Measurements from ENCODE around the gene TMEM91.

DNA sequence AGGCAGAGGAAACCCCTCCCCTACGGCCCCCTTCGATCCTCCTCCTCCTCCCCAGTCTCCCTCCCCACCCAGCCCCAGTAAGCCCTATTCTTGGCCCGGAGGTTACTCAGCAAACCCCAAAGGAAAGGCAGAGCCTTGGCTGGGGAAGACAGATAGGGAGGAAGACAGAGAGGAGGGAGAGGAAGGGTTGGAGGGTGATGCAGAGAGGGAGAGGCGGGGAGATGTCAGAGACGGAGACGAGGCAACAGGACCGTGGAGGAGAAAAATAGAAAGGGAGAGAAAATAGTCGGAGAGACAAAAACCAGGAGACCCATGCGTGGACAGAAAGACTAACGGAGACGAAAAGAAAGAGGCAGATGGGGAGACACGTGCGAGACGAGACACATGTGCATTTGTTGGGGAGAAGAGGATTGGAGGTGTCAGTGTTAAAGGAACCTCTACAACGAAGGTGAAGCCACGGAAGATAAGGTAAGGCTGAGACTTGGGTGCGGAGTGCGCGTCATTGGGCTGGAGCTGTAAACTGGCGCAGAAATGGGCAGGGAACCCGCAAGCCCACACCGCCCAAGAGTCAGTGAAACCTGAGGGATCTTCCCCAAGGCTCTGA is 25.5 kb upstream of the TMEM91 start:
- TF ChIP-seq MAX (IDR thresholded peaks at IDR 0.05; ENCODE audit: insufficient read depth, insufficient read length) (peak; percentile 81), POLR2AphosphoS5 (IDR thresholded peaks at IDR 0.05; ENCODE audit: insufficient read depth, low read depth, low read length) (no peak), MYC (IDR thresholded peaks at IDR 0.05; ENCODE audit: low read depth, low read length) (no peak), POLR2A (IDR thresholded peaks at IDR 0.05; ENCODE audit: low read depth, low read length) (peak; percentile 71), JUN (IDR thresholded peaks at IDR 0.05; ENCODE audit: borderline replicate concordance, insufficient read depth, insufficient read length, low read depth) (no peak)
- TF ChIP-seq, protein P1, sequence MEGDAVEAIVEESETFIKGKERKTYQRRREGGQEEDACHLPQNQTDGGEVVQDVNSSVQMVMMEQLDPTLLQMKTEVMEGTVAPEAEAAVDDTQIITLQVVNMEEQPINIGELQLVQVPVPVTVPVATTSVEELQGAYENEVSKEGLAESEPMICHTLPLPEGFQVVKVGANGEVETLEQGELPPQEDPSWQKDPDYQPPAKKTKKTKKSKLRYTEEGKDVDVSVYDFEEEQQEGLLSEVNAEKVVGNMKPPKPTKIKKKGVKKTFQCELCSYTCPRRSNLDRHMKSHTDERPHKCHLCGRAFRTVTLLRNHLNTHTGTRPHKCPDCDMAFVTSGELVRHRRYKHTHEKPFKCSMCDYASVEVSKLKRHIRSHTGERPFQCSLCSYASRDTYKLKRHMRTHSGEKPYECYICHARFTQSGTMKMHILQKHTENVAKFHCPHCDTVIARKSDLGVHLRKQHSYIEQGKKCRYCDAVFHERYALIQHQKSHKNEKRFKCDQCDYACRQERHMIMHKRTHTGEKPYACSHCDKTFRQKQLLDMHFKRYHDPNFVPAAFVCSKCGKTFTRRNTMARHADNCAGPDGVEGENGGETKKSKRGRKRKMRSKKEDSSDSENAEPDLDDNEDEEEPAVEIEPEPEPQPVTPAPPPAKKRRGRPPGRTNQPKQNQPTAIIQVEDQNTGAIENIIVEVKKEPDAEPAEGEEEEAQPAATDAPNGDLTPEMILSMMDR (IDR thresholded peaks at IDR 0.05; ENCODE audit: extremely low read depth in 1 of 2, insufficient read depth in 1 of 2, low read depth in 1 of 2, low read length in 2 of 2), result no peak
